ENCODE data around the gene MAN2A2.

MAN2A2 gene

DNA sequence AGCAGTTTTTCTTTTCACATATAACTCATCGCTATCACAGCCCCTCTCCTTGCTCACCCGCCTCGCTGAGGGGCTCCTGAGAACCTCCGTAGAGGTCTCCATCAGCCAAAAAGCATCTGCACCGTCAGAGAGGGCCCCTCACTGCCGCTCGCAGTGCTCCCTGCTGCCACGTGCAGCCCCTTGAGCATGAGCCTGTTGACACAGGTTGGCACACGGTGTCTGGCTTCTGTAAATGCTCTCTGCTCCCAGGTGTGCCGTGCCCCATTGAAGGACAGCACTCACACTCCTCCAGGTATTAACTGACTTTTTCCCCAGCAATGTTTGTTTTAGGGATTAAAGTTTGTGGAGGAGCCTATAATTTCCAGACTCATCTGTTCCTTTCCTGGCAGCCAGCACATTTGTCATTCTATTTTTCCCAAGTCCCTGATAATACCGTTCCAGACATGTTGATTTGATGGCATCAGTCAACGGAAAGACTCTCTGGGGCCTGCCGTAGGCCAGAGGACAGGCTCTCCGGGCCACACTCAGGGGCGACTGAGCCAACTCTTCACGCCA lies 36.9 kb upstream of the MAN2A2 start:
- peak; percentile 46 for DNase-seq (ENCODE audit: low read depth)
- no peak overlapping the region for H3K4me3 ChIP-seq (ENCODE audit: low read depth, low read length)
- TF ChIP-seq, protein P1, sequence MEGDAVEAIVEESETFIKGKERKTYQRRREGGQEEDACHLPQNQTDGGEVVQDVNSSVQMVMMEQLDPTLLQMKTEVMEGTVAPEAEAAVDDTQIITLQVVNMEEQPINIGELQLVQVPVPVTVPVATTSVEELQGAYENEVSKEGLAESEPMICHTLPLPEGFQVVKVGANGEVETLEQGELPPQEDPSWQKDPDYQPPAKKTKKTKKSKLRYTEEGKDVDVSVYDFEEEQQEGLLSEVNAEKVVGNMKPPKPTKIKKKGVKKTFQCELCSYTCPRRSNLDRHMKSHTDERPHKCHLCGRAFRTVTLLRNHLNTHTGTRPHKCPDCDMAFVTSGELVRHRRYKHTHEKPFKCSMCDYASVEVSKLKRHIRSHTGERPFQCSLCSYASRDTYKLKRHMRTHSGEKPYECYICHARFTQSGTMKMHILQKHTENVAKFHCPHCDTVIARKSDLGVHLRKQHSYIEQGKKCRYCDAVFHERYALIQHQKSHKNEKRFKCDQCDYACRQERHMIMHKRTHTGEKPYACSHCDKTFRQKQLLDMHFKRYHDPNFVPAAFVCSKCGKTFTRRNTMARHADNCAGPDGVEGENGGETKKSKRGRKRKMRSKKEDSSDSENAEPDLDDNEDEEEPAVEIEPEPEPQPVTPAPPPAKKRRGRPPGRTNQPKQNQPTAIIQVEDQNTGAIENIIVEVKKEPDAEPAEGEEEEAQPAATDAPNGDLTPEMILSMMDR (IDR thresholded peaks at IDR 0.05; ENCODE audit: control insufficient read depth, extremely low read depth, insufficient read depth), result no peak

DNA sequence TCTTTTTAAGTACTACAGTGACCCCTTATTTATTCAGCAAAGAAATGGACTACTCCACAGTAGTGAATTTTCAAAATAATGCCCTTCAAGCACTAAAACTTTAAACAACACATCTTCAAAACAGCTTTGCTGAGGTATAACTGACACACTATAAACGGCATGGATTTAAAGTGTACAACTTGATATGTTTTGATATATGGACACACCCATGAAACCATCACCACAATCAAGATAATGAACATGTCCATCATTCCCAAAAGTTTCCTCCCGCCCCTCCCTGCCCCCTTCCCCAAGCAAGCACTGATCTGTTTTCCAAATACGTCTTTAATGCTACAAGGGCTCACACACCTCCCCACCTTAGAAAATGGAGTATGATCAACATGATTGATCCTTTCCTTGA lies 36.3 kb upstream of the MAN2A2 start:
- no peak for DNase-seq (ENCODE audit: low read depth)
- no peak overlapping the region for H3K4me3 ChIP-seq (ENCODE audit: low read depth, low read length)
- TF ChIP-seq, protein P1 (IDR thresholded peaks at IDR 0.05; ENCODE audit: control insufficient read depth, extremely low read depth, insufficient read depth), result no peak

DNA sequence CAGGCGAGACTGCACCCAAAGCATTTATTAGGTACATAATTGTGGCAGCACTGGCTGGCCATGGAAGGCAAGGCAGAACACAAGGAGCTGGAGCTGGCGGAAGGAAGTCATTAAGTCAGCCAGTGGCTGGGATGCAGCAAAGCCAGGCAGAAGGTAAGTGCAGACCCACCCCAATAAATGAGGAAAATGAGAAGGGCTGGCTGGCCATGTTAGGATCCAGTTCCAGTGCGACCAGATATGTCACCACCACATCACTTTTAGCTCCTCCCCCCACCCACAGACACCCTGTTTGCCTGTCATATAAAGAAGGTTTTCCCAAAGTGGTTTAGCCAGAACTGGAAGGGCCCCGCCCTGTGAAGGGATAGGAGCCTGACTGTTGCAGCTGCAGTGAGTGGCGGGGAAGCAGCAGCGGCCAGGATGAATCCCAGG lies 34.8 kb upstream of the MAN2A2 start, which contains the start of gene FURIN:
TSS of gene FURIN (plus strand) at position 328 of the 429 bp plus-strand sequence. CDS start 7,153 bp downstream, outside the sequence.
- H3K4me3 ChIP-seq (ENCODE audit: low read depth, low read length), result no peak within 1 kb of the TSS
- peak; percentile 59 for DNase-seq (ENCODE audit: low read depth)
- TF ChIP-seq, protein P1 (IDR thresholded peaks at IDR 0.05; ENCODE audit: control insufficient read depth, extremely low read depth, insufficient read depth), result no peak

DNA sequence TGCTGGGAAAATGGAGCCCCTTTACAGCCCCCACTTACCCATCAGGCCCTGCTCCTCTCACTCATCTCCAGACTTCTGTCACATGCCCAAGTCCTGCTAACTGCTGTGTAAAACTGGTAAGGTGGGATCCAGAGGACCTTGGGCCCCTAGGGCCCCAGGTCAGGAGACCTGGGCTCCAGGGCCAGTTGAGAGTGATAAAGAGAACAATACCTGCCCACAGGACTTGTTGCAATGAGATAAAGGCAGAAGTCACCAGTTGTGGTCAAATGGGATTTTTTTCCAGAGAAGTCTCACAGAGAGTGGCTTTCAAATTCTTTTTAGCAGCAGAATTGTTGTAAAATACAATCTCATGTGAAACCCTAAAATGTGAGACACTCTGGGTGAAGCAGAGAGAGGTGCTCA lies 34.0 kb upstream of the MAN2A2 start:
- DNase-seq (ENCODE audit: low read depth), result no peak
- TF ChIP-seq, protein P1 (IDR thresholded peaks at IDR 0.05; ENCODE audit: control insufficient read depth, extremely low read depth, insufficient read depth), result no peak

DNA sequence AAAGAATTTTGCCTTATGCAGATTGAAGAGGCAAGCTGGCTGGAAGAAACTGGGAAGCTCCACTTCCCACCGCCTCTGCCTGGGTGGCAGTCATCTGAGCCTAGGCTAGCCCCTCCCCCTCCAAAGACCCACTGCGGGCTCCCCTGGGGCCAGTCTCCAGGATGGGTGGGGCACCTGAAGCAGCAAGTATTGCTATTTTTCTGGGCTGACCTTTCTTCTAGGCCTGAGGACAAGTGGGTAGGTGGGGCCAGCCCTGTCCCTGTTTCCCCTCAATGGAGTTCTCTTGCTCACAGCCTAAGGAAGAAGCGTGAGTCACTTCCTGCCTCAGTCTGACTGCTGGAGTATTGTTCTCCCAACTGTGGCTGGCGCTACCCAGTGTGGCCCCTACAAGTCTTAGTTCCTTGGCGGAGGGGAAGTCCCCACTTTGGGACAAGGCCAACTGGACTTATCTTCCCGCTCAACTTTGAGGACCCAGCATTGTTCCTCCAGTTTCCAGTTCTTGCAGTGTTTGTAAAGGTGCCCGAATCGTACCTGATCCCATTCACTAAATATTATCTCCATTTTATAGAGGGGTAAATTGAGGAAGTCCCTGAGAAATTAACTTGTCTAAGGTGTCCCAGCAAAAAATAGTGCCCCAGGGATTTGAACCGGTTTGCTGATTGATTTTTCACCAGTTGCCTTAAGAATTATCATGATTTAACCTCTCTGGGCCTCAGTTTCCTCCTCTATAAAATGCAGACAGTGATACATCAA lies 33.3 kb upstream of the MAN2A2 start:
- DNase-seq (ENCODE audit: low read depth), result no peak
- H3K4me3 ChIP-seq (ENCODE audit: low read depth, low read length), result no peak overlapping the region

More for the DNA sequence above, 34.0 kb upstream of the MAN2A2 start:
- no peak overlapping the region for H3K4me3 ChIP-seq (ENCODE audit: low read depth, low read length)

DNA sequence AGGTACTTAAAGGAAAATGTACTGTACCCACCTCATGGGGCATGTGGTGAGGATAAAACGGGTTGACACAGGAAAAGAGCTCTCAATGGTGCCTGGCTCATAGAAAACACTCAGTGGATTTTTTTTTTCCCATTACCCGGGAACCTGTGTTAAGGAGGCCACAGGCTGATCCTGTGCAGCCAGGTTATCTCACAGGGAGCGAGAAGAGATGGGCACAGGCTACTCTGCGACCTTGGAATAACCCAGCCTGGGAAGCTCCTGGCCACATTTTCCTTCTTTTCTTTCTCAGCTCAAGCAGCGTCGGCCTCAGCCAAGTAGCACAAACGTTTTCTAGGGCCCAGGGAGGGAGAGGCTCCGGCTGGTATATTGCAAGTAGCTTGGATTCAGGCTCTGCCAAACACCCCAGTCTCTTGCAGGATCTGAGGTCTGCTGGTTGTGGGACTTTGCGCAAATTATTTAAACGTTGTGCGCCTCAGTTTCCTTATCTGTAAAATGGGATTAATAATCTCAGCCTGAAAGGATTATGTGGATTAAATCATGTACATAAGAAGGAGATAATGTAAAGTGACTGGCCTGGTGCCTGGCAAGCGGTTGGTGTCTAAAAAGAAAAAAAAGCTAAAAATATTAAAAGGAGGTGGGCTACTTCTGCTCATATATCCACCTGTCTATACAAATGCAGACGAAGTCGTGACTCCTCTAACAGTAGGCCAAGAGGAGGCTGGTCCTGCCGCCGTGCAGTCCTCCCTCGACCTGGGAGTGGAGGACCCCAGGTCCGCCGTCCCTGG lies 32.6 kb upstream of the MAN2A2 start:
- peak overlapping the region; percentile 67 for H3K4me3 ChIP-seq (ENCODE audit: low read depth, low read length)
- TF ChIP-seq, protein P1 (IDR thresholded peaks at IDR 0.05; ENCODE audit: control insufficient read depth, extremely low read depth, insufficient read depth), result no peak
- no peak for DNase-seq (ENCODE audit: low read depth)

More for the DNA sequence above, 33.3 kb upstream of the MAN2A2 start:
- TF ChIP-seq, protein P1 (IDR thresholded peaks at IDR 0.05; ENCODE audit: control insufficient read depth, extremely low read depth, insufficient read depth), result no peak

Data from LNCaP clone FGC (cell line).